Activated gamma-delta T cell treated with anti-CD3 and anti-CD28 coated beads, Interleukin-2, amount 50 U/mL, for 16 hours (primary cell): Measurements from ENCODE around the gene DVL1.
A peak's percentile ranks its signal among the peaks of the same experiment; 100 is the strongest.

Source experiments
- DNase-seq: peaks from one replicate; pipeline ENCODE4 v3.0.0-alpha.2; 2020; ENCODE audit warnings: low read depth

The DVL1 gene

DNA sequence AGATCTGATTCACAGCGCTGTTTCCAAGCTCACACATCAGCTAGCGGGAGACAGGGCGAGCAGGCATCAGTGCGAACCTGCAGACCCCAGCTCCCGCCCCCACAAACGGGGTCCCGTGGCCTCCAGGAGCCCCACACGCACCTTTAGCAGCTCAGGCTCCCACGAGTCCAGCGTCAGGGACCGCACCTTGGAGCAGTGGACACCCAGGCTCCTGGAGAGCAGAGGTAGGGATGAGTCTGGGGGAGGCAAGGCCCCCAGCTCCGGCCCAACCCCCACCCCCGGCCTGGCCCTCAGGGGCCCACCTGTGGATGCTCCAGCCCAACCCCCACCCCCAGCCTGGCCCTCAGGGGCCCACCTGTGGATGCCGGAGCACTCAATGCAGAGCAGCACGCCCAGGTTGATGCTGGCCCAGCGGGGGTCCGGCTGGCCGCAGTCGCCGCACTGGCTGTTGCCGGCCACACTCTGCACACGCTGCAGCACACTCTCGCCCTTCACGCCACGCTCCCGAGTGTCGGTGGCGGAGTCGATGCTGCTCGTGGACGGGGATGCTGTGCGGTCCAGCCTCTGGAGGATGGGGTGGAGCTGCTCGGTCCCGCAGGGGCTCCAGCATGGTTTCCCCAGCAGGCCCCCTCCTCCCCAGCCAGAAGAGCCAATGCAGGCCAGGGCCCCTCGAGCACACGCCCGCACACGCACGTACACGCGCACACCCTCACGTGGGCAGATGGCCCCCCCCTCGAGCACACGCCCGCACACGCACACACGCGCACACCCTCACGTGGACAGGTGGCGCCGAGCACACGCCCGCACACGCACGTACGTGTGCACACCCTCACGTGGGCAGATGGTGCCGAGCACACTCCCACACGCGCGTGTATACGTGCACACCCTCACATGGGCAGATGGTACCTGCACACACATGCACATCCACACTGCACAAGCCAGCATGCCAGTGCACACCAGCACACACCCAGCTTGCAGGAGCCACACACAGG is 52.9 kb downstream of the DVL1 start:
- DNase-seq: no peak

DNA sequence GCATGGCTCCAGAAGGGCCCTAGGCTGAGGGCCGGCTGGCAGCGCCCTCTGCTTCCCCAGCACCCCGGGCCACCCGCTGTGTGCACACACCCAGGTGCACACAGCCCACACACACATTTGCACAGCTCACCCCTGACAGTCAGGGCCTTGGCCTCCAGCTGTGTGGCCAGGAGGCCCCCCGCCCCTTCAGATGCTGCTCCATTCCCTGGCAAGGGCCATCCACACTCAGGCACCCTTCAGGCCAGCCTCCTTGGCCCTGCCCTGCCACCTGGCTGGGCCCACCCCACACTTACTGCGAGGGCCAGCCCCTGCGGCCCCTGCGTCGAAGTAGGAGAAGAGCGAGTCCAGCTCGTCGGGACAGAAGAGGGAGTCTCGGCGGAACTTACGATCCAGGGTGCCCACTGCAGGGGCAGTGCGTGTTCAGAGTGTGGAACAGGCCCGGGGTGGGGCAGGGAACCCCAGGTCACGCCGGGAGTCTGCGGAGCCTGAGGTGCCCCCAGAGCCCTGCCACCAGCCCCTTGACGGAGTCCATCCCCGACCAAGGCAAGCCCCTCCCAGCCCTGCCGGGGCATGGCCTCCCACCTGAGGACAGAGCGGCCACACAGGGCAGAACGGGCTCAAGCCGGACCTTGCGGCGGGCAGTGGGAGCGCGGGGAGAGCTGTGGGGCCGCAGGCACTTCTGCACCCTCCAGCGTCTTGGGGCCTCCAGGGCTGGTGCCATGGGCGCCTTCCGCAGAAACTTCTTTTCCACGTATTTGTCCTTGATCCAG is 53.9 kb downstream of the DVL1 start:
- no peak for DNase-seq

DNA sequence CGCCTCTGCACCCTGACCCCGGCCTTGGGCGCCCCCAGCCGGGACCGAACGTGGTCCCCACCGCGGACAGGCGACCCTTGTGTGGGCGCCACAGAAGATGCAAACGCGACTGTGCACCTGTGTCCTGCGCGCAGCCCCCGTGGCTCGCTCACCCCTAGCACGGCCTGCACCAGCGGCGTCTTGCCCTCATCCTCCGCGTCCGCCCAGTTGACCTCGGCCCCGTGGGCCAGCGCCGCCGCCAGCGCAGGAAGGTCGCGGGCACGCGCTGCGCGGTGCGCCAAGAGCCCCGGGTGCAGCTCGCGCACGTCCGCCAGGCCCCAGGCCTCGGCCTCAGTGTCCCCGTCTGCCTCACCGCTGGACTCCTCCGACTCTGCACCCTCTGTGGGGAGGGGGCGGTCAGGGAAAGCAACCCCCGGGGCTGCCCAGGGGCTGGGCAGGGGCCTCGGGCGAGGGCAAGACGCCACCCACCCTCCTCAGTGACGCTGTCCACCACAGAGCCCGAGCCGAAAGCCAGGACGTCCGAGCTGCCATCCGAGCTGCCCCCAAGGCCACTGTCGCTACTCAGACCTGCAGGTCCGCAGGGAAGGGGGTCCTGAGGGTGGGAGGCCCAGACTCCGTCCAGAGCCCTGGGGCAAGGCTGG is 54.8 kb downstream of the DVL1 start:
- no peak for DNase-seq

DNA sequence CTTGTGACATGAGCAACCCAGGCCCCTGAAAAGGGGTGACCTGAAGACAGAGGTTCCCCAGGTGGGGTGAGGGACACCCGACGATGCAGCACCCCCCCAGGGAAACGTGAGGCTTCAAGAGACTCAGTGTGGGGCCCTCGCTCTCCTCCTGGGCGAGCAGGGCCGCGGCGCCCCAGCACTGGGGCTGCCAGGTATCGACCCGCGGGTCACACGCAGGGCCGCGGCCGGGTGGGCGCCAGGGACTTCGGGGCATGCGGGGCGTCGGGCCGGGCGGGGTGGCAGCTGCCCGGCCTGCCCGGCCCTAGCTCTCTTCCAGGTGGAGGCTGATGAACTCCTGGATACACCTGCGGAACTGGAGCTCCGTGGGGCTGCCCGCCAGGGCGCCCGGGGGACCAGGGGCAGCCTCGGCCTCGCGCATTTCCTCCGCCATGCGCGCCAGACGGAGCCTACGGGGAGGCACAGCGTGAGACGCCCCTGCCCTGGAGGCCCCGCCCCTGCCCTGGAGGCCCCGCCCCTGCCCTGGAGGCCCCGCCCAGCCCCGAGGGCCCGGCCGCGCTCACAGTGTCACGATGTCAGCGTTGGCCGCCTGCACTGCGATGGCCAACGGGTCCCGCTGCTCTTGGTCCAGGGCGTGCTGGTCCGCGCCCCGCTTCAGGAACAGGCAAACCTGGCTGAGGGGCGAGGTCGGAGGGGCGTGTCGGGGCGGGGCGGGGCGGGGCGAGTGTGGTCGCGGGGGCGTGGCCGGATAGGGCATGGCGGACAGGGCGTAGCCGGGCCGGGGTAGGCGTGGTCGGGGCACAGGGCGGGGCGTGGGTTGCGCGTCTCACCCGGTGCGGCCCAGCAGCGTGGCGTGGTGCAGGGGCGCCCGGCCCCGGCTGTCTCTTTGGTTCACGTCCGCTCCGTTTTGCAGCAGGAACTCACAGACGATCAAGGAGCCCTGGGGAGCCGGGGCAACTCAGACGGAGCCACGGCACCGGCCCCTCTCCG is 55.7 kb downstream of the DVL1 start:
- DNase-seq: no peak

DNA sequence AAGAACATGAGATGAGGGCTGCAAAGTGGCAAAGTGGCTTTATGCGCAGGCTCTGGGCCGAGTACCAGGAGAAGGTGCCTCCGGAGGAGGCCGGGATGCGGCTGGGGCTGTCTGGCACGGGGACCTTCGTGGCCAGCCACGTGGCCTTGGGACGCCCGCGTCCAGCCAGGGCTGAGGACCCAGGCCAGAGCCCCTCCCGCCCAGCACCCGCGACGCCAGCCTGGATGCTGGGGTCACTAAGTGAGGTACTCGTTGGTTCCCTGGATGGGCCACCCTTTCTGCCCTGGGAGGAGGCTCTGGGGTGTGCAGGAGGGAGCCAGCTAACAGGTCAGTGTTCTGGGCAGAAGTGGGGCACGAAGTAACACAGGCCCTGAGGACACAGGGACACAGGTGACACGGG is 56.4 kb downstream of the DVL1 start:
- no peak for DNase-seq

DNA sequence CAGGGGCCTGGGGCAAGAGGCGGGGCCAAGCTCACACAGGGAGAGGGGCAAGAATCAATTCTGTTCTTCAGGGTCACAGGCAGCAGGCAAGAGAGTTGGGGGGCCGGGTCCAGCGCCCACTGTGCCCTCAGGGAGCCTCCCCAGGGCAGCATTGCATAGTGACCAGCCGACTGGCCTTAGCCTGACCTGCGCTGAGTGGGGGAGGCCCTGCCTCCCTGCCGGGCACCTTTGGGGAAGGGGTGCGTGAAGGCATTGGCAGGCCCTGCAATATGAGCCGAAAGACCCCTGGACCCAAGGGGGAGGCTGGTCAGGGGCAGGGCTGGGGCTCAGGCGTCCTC is 56.8 kb downstream of the DVL1 start:
- DNase-seq: no peak

DNA sequence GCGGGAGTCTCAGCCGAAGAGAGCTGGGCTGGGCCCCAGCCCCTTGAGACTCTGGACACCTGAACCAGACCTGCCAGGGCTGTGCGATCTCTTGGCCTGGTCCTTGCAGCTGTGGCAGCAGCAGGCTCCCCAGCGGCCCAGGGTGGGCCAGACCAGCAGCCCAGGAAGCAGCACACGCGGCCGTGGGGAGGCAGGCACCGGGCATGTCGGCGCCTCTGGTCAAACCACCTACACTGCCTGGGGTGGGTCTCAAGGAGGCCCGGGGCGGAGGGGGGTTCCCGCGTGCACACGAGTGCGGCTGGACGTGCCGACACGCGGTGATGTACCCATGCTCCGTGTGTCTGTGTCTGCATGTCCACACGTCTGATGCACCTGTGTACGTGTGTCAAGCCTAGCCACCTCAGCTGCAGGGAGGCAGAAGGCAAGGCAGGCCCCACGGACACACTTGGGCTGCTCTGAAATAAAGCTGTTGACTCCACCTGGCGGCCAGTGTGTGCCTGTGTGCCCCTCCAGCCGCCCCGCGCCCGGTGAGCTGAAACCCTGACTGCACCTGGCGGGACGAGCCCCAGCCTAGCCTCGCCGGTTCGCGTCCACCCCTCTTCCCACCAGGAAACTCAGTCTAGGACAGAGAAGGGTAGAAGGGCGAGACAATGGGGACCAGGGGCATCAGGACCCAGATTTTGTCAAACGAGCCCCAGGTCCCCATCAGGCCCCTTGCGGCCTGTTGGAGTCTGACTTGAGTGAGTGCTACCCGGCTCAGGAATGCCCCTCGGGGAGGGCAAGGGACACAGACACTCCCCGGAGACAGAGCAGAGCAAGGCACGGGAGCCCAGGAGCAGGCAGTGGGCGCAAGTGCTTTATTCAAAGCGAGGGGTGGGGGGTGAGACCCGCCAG is 57.4 kb downstream of the DVL1 start:
- DNase-seq: peak; percentile 35

DNA sequence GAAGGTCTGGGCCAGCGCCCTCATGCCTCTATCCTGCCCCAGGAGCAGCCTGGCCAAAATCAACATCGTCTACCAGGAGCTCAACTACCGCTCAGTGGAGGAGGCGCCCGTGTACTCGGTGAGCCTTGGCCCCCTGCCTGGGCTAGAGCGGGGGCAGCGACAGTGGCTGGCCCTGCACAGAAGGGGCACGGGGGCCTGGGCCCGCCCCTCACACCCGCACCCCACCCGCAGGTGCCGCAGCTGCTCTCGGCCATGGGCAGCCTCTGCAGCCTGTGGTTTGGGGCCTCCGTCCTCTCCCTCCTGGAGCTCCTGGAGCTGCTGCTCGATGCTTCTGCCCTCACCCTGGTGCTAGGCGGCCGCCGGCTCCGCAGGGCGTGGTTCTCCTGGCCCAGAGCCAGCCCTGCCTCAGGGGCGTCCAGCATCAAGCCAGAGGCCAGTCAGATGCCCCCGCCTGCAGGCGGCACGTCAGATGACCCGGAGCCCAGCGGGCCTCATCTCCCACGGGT is 58.1 kb downstream of the DVL1 start:
- no peak for DNase-seq

DNA sequence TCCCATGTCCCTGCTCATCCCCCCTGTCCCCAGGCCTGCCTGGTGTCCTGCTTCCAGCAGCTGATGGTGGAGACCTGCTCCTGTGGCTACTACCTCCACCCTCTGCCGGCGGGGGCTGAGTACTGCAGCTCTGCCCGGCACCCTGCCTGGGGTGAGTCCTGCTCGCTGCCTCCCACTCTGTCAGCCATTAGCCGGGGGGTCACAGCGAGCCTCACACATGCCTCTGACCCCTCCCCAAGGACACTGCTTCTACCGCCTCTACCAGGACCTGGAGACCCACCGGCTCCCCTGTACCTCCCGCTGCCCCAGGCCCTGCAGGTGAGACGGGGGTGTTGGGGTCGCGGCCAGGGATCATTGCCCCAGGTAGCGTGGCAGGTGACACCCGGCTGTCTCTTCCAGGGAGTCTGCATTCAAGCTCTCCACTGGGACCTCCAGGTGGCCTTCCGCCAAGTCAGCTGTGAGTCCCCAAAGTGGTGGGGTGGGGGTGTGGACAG is 58.9 kb downstream of the DVL1 start:
- DNase-seq: peak; percentile 35

DNA sequence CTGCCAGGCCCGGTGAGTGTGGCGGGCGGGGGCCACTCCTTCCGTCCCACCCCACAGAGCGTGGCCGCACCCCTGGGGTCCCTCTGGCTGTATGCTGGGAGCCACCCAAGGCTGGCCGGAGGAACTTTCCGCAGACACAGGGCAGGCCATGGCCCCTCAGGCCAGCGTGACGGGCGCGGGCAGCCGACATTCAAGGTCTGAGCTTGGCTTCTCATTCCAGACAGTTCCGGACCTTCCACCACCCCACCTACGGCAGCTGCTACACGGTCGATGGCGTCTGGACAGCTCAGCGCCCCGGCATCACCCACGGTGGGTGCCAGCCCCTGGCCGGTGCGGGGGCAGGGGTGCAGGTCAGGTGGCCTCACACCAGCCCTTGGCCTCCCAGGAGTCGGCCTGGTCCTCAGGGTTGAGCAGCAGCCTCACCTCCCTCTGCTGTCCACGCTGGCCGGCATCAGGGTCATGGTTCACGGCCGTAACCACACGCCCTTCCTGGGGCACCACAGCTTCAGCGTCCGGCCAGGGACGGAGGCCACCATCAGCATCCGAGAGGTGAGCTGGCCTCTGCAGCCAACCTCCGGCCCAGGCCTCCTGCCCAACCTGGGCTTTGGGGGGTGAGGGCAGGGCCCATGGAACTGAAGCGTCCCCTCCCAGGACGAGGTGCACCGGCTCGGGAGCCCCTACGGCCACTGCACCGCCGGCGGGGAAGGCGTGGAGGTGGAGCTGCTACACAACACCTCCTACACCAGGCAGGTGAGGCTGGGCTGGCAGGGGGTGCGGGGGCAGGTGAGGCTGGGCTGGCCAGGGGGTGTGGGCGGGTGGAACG is 61.7 kb downstream of the DVL1 start:
- no peak for DNase-seq

DNA sequence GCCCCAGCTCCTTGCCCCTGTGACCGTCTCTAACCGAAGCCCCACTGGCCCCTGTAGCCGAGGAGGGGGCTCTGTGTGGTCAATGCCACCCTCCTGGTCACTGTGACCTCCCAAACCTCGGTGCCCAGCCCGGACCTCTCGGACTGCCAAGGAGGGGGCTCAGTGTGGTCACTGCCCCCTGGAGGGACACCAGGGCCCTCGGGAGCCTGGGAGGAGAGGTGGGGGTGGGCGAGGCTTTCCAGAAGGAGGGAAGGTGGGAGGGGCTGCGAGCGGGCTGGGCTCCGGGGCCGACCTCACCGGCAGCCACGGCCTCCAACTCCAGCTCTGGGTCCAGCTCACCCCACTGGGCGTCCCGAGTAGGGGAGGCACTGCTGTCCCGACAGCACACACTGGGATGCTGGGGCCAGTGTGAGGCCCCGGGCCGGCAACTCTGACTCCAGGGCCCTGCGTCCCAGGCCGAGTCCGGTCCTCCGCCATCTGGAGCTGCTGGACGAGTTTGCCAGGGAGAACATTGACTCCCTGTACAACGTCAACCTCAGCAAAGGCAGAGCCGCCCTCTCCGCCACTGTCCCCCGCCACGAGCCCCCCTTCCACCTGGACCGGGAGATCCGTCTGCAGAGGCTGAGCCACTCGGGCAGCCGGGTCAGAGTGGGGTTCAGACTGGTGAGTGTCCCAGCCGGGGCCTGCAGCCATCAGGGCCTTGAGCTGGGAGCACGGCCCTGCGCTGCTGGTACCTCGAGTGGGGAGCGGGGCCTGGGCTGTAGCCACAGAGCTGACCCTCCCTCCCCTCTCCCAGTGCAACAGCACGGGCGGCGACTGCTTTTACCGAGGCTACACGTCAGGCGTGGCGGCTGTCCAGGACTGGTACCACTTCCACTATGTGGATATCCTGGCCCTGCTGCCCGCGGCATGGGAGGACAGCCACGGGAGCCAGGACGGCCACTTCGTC is 62.6 kb downstream of the DVL1 start:
- no peak for DNase-seq

DNA sequence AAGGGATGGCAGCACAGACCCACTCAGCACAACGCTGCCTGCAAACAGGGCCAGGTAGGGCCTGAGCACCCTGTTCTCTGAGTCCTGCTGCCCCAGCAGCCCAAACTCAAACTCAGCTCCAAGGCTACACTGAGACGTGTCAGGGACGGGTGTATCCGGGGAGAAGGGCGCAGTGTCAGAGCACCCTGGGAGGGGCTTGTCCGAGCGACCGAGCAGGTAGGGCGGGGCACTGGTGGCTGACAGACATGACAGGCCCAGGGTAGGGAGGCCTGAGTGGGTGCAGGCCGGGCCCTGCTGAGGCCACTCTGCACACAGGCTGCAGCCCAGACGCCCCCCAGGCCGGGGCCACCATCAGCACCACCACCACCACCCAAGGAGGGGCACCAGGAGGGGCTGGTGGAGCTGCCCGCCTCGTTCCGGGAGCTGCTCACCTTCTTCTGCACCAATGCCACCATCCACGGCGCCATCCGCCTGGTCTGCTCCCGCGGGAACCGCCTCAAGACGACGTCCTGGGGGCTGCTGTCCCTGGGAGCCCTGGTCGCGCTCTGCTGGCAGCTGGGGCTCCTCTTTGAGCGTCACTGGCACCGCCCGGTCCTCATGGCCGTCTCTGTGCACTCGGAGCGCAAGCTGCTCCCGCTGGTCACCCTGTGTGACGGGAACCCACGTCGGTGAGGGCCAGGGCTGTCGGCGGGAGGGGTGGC is 63.5 kb downstream of the DVL1 start:
- DNase-seq: no peak
